Middle frontal gyrus (tissue), 1 donor: Measurements from ENCODE around the gene STX8.

Experiments
- DNase-seq: peaks from one replicate; pipeline ENCODE4 v3.0.0-alpha.2; 2015; ENCODE audit warnings: low spot score; ENCODE audit errors: extremely low spot score

STX8 gene

GRCh38 chr17:9230346-9230745 is 345.3 kb downstream of the STX8 start:
- DNase-seq: no peak

- no peak for DNase-seq
These were observed 345.8 kb downstream of the STX8 start for GRCh38 chr17:9229826-9230201.

GRCh38 chr17:9229160-9229825 is 346.3 kb downstream of the STX8 start:
- no peak for DNase-seq

GRCh38 chr17:9228408-9229159 is 347.0 kb downstream of the STX8 start:
- no peak for DNase-seq

- no peak for DNase-seq
These were observed 347.7 kb downstream of the STX8 start for GRCh38 chr17:9227819-9228407.

GRCh38 chr17:9226794-9227135 is 348.9 kb downstream of the STX8 start:
- no peak for DNase-seq

GRCh38 chr17:9226130-9226793 is 349.4 kb downstream of the STX8 start:
- no peak for DNase-seq

GRCh38 chr17:9225305-9226101 is 350.1 kb downstream of the STX8 start:
- no peak for DNase-seq

- DNase-seq: no peak
These were observed 351.1 kb downstream of the STX8 start for GRCh38 chr17:9224485-9224884.

GRCh38 chr17:9223531-9223930 is 352.1 kb downstream of the STX8 start:
- DNase-seq: no peak

GRCh38 chr17:9221922-9222180 is 353.8 kb downstream of the STX8 start:
- DNase-seq: no peak

- DNase-seq: no peak
These were observed 354.3 kb downstream of the STX8 start for GRCh38 chr17:9221147-9221921.

- no peak for DNase-seq
These were observed 355.0 kb downstream of the STX8 start for GRCh38 chr17:9220398-9221146.

GRCh38 chr17:9219631-9220397 is 355.8 kb downstream of the STX8 start:
- no peak for DNase-seq

- no peak for DNase-seq
These were observed 356.7 kb downstream of the STX8 start for GRCh38 chr17:9218911-9219310.

- no peak for DNase-seq
These were observed 357.5 kb downstream of the STX8 start for GRCh38 chr17:9218064-9218635.

- no peak for DNase-seq
These were observed 358.2 kb downstream of the STX8 start for GRCh38 chr17:9217151-9218056.

- no peak for DNase-seq
These were observed 360.2 kb downstream of the STX8 start for GRCh38 chr17:9215465-9215864.
